A673 (cell line): ENCODE results near the gene PCP4. TPM values are rescaled to one million over a fixed set of nuclear protein-coding genes. Genes with fewer than 3 reads are reported as not detected.

Experiments used
- BruUV-seq: library from RNA; stranded (reverse); fragments of 400-500 nt; replicated peaks from 2 replicates; lab custom pipeline; 2021; lab: Mats Ljungman, UMichigan
- CTCF ChIA-PET: fragments of 300-600 bp; sonication (Branson Sonifier 250); formaldehyde crosslinking; loops from one replicate; lab custom pipeline; 2022; ENCODE audit warnings: antibody characterized with exemption; lab: Charles Lee
- POLR2A ChIA-PET: fragments of 300-600 bp; sonication (Branson Sonifier 250); formaldehyde crosslinking; loops from one replicate; lab custom pipeline; 2022; ENCODE audit warnings: antibody characterized with exemption; ENCODE audit not compliant: low non-redundant PET; lab: Charles Lee
- DNase-seq: peaks from one replicate; pipeline ENCODE4 v3.0.0-alpha.2; 2015; ENCODE audit warnings: low spot score
- H3K27ac ChIP-seq: fragments of 200-600 bp; sonication (generic); 2 replicates; pipeline ENCODE4 v1.5.1; 2016; ENCODE audit warnings: mixed run types, low read depth, mild to moderate bottlenecking, mixed read lengths, antibody characterized with exemption, low read length; ENCODE audit not compliant: poor library complexity, severe bottlenecking
- H3K27me3 ChIP-seq: fragments of 200-600 bp; sonication (generic); replicated peaks from 2 replicates; pipeline ENCODE4 v1.6.1; 2017; ENCODE audit warnings: mixed run types, low read depth, mild to moderate bottlenecking, mixed read lengths, antibody characterized with exemption, low read length; ENCODE audit not compliant: insufficient read depth, poor library complexity
- H3K36me3 ChIP-seq: fragments of 200-600 bp; sonication (generic); 2 replicates; pipeline ENCODE4 v1.6.1; 2016; ENCODE audit warnings: mixed run types, mild to moderate bottlenecking, mixed read lengths, antibody characterized with exemption, low read length; ENCODE audit not compliant: insufficient read depth, poor library complexity, severe bottlenecking
- H3K4me1 ChIP-seq: fragments of 200-600 bp; sonication (generic); 2 replicates; pipeline ENCODE4 v1.6.1; 2017; ENCODE audit warnings: mixed run types, mild to moderate bottlenecking, mixed read lengths, antibody characterized with exemption, low read length; ENCODE audit not compliant: insufficient read depth, poor library complexity, severe bottlenecking
- H3K4me3 ChIP-seq: fragments of 200-600 bp; sonication (generic); 2 replicates; pipeline ENCODE4 v1.5.1; 2016; ENCODE audit warnings: low read depth, mixed run types, mild to moderate bottlenecking, mixed read lengths, low read length; ENCODE audit not compliant: poor library complexity, severe bottlenecking
- H3K9me3 ChIP-seq: fragments of 200-600 bp; sonication (generic); 2 replicates; pipeline ENCODE4 v1.6.1; 2016; ENCODE audit warnings: mixed run types, low read depth, mild to moderate bottlenecking, mixed read lengths, antibody characterized with exemption, low read length; ENCODE audit not compliant: poor library complexity, severe bottlenecking
- CTCF ChIP-seq: fragments of 300-800, 200-600 bp; sonication (generic); conservative IDR thresholded peaks from 2 replicates; pipeline ENCODE4 v1.5.1; 2017; ENCODE audit warnings: low read depth, mild to moderate bottlenecking, antibody characterized with exemption, low read length, moderate library complexity, mixed read lengths
- EZH2 ChIP-seq: fragments of 200-600 bp; sonication (generic); IDR thresholded peaks from 2 replicates; pipeline ENCODE4 v1.6.1; 2017; ENCODE audit warnings: borderline replicate concordance, low read depth, mild to moderate bottlenecking, mixed read lengths, antibody characterized with exemption, low read length; ENCODE audit not compliant: poor library complexity, severe bottlenecking
- intact Hi-C: fragments of 100-400 bp; cut with micrococcal nuclease; formaldehyde crosslinking; loops from one replicate; pipeline ENCODE4 v1.10.0; 2022; ENCODE audit not compliant: unreplicated experiment
- total RNA-seq: library from RNA; stranded (reverse); gene quantifications from 2 replicates; pipeline ENCODE4 v1.2.3, GENCODE V29; 2021

Gene PCP4
- total RNA-seq, 1 experiment from 2014 or later = not detected

- no peak overlapping the region for H3K4me3 ChIP-seq
- TF ChIP-seq EZH2 (no peak), CTCF (no peak)
- intact Hi-C loops = loop anchor here (5.0 kb wide), 1 partner anchor 256 kb away; no protein-coding TSS in a partner anchor
- no peak for DNase-seq
- CTCF ChIA-PET = no interaction called here
- no peaks in the 10 kb centered on the region for H3K9me3 ChIP-seq
- BruUV-seq = no TSS peak
- H3K4me1 ChIP-seq = no peaks in the 10 kb centered on the region
- H3K27ac ChIP-seq = no peak overlapping the region
- POLR2A ChIA-PET = no interaction called here
- no peaks in the 10 kb centered on the region for H3K36me3 ChIP-seq
- peaks cover 8% of the 10 kb centered on the region for H3K27me3 ChIP-seq
Measured at GRCh38 chr21:39866093-39866492, 1.1 kb upstream of the PCP4 start.

- CTCF ChIA-PET = no interaction called here
- TF ChIP-seq EZH2 (no peak), CTCF (no peak)
- intact Hi-C loops = loop anchor here (5.0 kb wide), 1 partner anchor 253 kb away; no protein-coding TSS in a partner anchor
Measured at GRCh38 chr21:39869141-39869818, 2.0 kb downstream of the PCP4 start.

GRCh38 chr21:39873687-39874086 lies 6.4 kb downstream of the PCP4 start:
- Histone ChIP-seq H3K36me3 (no peaks in the 10 kb centered on the region), H3K4me1 (no peaks in the 10 kb centered on the region), H3K9me3 (no peaks in the 10 kb centered on the region), H3K27me3 (peaks cover 13% of the 10 kb centered on the region), H3K4me3 (no peak overlapping the region), H3K27ac (no peak overlapping the region)
- BruUV-seq = no TSS peak
- TF ChIP-seq CTCF (no peak), EZH2 (no peak)
- DNase-seq = no peak
- CTCF ChIA-PET = no interaction called here
- POLR2A ChIA-PET = no interaction called here
- intact Hi-C loops = no loop called here

More at GRCh38 chr21:39869141-39869818, 2.0 kb downstream of the PCP4 start:
- no TSS peak for BruUV-seq
- Histone ChIP-seq H3K4me3 (no peak overlapping the region), H3K27ac (no peak overlapping the region), H3K36me3 (no peaks in the 10 kb centered on the region), H3K27me3 (peaks cover 6% of the 10 kb centered on the region), H3K4me1 (no peaks in the 10 kb centered on the region), H3K9me3 (no peaks in the 10 kb centered on the region)
- DNase-seq = no peak
- POLR2A ChIA-PET = no interaction called here
